Muscle layer of colon (tissue), 2 donors: ENCODE results near the gene SYT3.

Source experiments
- H3K27ac ChIP-seq: one replicate; pipeline ENCODE4 v1.7.0; 2013; ENCODE audit warnings: low read depth, mild to moderate bottlenecking, low read length, moderate library complexity
- H3K27me3 ChIP-seq, 2 donors: one replicate each; pipeline ENCODE4 v1.7.0; 2013; ENCODE audit warnings: low read length in 2 of 2, mild to moderate bottlenecking in 2 of 2; ENCODE audit not compliant: insufficient read depth in 2 of 2, control insufficient read depth in 1 of 2
- H3K36me3 ChIP-seq: one replicate; pipeline ENCODE4 v1.7.0; 2013; ENCODE audit warnings: mild to moderate bottlenecking, low read length; ENCODE audit not compliant: insufficient read depth
- H3K4me1 ChIP-seq: one replicate; pipeline ENCODE4 v1.7.0; 2013; ENCODE audit warnings: mild to moderate bottlenecking, low read length; ENCODE audit not compliant: insufficient read depth
- H3K4me3 ChIP-seq, 2 donors: one replicate each; pipeline ENCODE4 v1.7.0; 2013; ENCODE audit warnings: low read length in 2 of 2, low read depth in 1 of 2, mild to moderate bottlenecking in 1 of 2, moderate library complexity in 1 of 2
- H3K9ac ChIP-seq: one replicate; pipeline ENCODE4 v1.7.0; 2013; ENCODE audit warnings: low read length
- H3K9me3 ChIP-seq: one replicate; pipeline ENCODE4 v1.7.0; 2013; ENCODE audit warnings: mild to moderate bottlenecking, low read length
- donor health status: abdominal sarcoma.
- donor health status: Adenocarcinoma of cecum.

The SYT3 gene

GRCh38 chr19:50659318-50660087 lies 19.8 kb upstream of the SYT3 start:
- Histone ChIP-seq H3K9ac (no peak overlapping the region), H3K4me3 (peak overlapping the region in 1 of 2 donors; percentile 27), H3K27me3 (peaks cover 16 to 62% of the 10 kb centered on the region in 2 donors), H3K27ac (no peak overlapping the region), H3K36me3 (no peaks in the 10 kb centered on the region), H3K4me1 (peaks cover 9% of the 10 kb centered on the region), H3K9me3 (peaks cover 12% of the 10 kb centered on the region)

- Histone ChIP-seq H3K27ac (no peak overlapping the region), H3K9ac (no peak overlapping the region), H3K4me1 (peaks cover 9% of the 10 kb centered on the region)
Observed at GRCh38 chr19:50658441-50659317, 19.0 kb upstream of the SYT3 start.

GRCh38 chr19:50657712-50658440 lies 18.2 kb upstream of the SYT3 start:
- H3K4me3 ChIP-seq, result no peak overlapping the region
- H3K9me3 ChIP-seq, result peaks cover 12% of the 10 kb centered on the region
- no peak overlapping the region for H3K9ac ChIP-seq
- no peaks in the 10 kb centered on the region for H3K36me3 ChIP-seq
- peaks cover 9% of the 10 kb centered on the region for H3K4me1 ChIP-seq
- H3K27me3 ChIP-seq, result peaks cover 16 to 57% of the 10 kb centered on the region in 2 donors
- no peak overlapping the region for H3K27ac ChIP-seq

More at GRCh38 chr19:50658441-50659317, 19.0 kb upstream of the SYT3 start:
- H3K4me3 ChIP-seq, result peak overlapping the region in 1 of 2 donors; percentile 27
- peaks cover 12% of the 10 kb centered on the region for H3K9me3 ChIP-seq
- peaks cover 16 to 58% of the 10 kb centered on the region in 2 donors for H3K27me3 ChIP-seq
- no peaks in the 10 kb centered on the region for H3K36me3 ChIP-seq

- Histone ChIP-seq H3K9me3 (peaks cover 12% of the 10 kb centered on the region), H3K4me1 (peaks cover 9% of the 10 kb centered on the region), H3K27me3 (peaks cover 20 to 51% of the 10 kb centered on the region in 2 donors), H3K36me3 (no peaks in the 10 kb centered on the region), H3K27ac (no peak overlapping the region), H3K4me3 (no peak overlapping the region), H3K9ac (no peak overlapping the region)
Observed at GRCh38 chr19:50657222-50657669, 17.6 kb upstream of the SYT3 start.

GRCh38 chr19:50654882-50655281 lies 15.2 kb upstream of the SYT3 start:
- Histone ChIP-seq H3K27me3 (peaks cover 23 to 29% of the 10 kb centered on the region in 2 donors), H3K36me3 (no peaks in the 10 kb centered on the region), H3K4me1 (peaks cover 9% of the 10 kb centered on the region), H3K9ac (no peak overlapping the region), H3K9me3 (peaks cover 12% of the 10 kb centered on the region), H3K4me3 (no peak overlapping the region), H3K27ac (no peak overlapping the region)

GRCh38 chr19:50652722-50653121 lies 13.0 kb upstream of the SYT3 start:
- Histone ChIP-seq H3K9ac (no peak overlapping the region), H3K4me1 (no peaks in the 10 kb centered on the region), H3K9me3 (peaks cover 12% of the 10 kb centered on the region), H3K27ac (no peak overlapping the region), H3K36me3 (no peaks in the 10 kb centered on the region), H3K27me3 (peaks cover 15 to 25% of the 10 kb centered on the region in 2 donors), H3K4me3 (no peak overlapping the region)

GRCh38 chr19:50651174-50651573 lies 11.5 kb upstream of the SYT3 start:
- Histone ChIP-seq H3K27ac (no peak overlapping the region), H3K4me1 (no peaks in the 10 kb centered on the region), H3K36me3 (no peaks in the 10 kb centered on the region), H3K27me3 (peaks cover 14 to 30% of the 10 kb centered on the region in 2 donors), H3K9ac (no peak overlapping the region), H3K9me3 (peaks cover 12% of the 10 kb centered on the region), H3K4me3 (no peak overlapping the region)

GRCh38 chr19:50649433-50650391 lies 10.0 kb upstream of the SYT3 start, which contains the start of gene C19orf81:
TSS of gene C19orf81 (plus strand) at chr19:50649445. CDS start at chr19:50649445, 0 bp downstream.
- Histone ChIP-seq H3K9ac (no peak within 1 kb of the TSS), H3K4me3 (no peak within 1 kb of the TSS), H3K27me3 (peaks cover 13 to 23% of the 10 kb centered on the region in 2 donors), H3K4me1 (no peaks in the 10 kb centered on the region), H3K36me3 (no peaks in the 10 kb centered on the region), H3K9me3 (peaks cover 1% of the 10 kb centered on the region), H3K27ac (no peak within 1 kb of the TSS)

GRCh38 chr19:50648659-50649058 lies 9.0 kb upstream of the SYT3 start:
- no peaks in the 10 kb centered on the region for H3K36me3 ChIP-seq
- H3K4me3 ChIP-seq, result no peak overlapping the region
- no peaks in the 10 kb centered on the region for H3K4me1 ChIP-seq
- H3K9me3 ChIP-seq, result no peaks in the 10 kb centered on the region
- H3K27me3 ChIP-seq, result peaks cover 13 to 23% of the 10 kb centered on the region in 2 donors
- no peak overlapping the region for H3K9ac ChIP-seq
- H3K27ac ChIP-seq, result no peak overlapping the region

- H3K9me3 ChIP-seq, result no peaks in the 10 kb centered on the region
- no peaks in the 10 kb centered on the region for H3K36me3 ChIP-seq
- no peak overlapping the region for H3K4me3 ChIP-seq
- no peak overlapping the region for H3K27ac ChIP-seq
- H3K4me1 ChIP-seq, result no peaks in the 10 kb centered on the region
- H3K27me3 ChIP-seq, result peaks cover 13 to 23% of the 10 kb centered on the region in 2 donors
- H3K9ac ChIP-seq, result no peak overlapping the region
Observed at GRCh38 chr19:50647879-50648615, 8.4 kb upstream of the SYT3 start.
